Stimulated activated naive CD8-positive, alpha-beta T cell treated with anti-CD3 and anti-CD28 coated beads, Interleukin-15, Interleukin-2, amounts not matched to agents 100 U/mL and 50 U/mL, for 24 hours (primary cell): ENCODE data around the gene OFD1.

ENCODE experiments used
- ATAC-seq: fragments of 150-1000 bp; cut with Tn5 transposase; one replicate; pipeline ENCODE4 v1.10.0; 2021
- DNase-seq: peaks from one replicate; pipeline ENCODE4 v3.0.0; 2021

The OFD1 gene, protein sequence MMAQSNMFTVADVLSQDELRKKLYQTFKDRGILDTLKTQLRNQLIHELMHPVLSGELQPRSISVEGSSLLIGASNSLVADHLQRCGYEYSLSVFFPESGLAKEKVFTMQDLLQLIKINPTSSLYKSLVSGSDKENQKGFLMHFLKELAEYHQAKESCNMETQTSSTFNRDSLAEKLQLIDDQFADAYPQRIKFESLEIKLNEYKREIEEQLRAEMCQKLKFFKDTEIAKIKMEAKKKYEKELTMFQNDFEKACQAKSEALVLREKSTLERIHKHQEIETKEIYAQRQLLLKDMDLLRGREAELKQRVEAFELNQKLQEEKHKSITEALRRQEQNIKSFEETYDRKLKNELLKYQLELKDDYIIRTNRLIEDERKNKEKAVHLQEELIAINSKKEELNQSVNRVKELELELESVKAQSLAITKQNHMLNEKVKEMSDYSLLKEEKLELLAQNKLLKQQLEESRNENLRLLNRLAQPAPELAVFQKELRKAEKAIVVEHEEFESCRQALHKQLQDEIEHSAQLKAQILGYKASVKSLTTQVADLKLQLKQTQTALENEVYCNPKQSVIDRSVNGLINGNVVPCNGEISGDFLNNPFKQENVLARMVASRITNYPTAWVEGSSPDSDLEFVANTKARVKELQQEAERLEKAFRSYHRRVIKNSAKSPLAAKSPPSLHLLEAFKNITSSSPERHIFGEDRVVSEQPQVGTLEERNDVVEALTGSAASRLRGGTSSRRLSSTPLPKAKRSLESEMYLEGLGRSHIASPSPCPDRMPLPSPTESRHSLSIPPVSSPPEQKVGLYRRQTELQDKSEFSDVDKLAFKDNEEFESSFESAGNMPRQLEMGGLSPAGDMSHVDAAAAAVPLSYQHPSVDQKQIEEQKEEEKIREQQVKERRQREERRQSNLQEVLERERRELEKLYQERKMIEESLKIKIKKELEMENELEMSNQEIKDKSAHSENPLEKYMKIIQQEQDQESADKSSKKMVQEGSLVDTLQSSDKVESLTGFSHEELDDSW

DNA sequence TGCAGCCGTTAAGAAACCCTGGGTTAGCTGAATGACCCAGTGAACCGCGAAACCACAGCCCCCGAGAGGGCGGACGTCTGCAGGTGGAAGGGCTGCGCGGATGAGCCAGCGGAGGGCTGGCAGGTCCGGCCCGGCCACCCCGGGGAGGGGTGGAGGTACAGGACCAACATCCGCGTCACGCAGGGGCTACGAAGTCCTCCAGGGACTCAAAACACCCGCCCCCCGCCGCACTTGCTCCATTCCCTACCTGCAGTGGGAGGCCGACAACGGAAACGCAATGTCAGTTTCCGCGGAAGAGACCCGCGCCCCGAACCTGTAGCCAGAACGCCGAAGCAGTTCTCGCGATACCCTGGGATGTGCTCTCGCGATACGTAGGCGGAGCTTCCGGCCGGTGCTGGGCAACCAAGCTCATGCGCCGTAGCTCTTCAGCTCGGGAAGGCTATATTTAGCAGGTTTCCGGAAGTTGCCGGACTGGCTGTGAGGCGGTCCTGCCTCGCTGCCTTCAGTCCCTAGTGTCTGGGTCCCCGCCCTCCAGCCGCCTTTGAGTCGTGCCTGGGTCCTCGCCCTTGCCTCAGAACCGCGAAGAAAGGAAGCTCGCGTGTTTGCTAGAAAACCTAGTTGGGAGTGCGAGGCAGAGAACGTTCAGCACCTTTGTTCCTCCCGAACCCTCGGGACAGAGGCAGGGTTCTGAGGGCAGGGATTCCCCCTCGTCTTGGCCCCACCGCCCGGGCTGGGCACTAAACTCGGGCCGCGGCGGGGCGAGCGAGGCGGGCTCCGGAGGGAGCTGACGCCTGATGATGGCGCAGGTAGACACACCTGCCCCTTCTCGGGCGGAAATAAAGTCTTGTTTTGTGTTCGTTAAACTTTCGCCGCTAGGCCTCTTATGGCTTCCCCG, at the start of gene OFD1, which contains the start of gene TRAPPC2:
TSS of gene OFD1 (plus strand) at position 471 of the 895 bp plus-strand sequence. CDS start at position 795, 324 bp downstream.
TSS of gene TRAPPC2 (minus strand) at position 343 of the 895 bp plus-strand sequence. CDS start 14,657 bp downstream, outside the sequence.
- peak; percentile 85 for DNase-seq
- peak; percentile 98 for ATAC-seq

DNA sequence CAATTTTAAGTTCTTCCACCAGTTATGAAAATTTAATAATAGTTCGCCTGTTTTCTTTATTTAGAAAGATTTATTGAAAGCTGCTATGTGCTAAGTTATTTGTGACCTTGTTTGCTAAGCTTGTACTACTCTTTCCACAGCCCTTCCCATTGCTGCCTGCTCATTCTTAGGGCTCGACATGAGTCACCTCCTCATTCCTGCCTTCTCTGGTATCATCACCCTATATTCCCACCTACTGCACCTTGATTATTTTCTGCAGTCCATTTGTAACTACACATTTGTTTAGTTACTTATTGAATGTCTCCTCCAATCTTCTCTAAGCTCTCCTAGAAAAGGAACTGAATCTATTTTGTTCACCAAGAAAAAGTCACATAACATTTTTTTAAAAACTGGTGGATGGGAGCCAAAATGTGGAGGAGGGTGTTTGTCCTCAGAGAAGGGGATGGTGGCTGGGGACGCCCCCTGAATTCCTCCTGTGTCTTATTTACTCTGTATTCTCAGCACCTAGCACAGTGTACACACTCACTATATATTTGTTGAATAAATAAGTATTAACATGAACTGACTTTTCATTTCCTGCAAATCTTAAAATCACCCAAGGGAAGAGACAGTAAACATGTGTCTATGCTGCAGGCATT, 49.3 kb upstream of the OFD1 start:
- no peak for ATAC-seq

DNA sequence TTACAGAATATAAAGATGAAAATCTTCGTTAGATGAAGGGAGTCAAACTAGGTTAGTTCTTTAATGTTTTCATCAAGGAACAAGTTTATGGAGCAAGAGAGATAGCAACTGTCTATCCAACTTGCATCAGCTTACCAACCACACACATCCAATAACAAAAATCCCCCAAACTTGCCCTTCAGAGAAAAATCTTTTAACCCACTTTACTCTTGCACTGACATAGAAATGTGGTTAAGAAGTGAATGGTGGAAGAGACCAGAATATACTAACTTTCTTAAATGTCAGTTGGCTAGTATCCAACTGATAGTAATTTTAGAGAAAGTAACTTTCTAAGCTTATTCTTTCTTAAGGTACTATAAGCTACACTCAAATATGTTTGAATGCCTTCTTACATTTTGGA, 47.3 kb upstream of the OFD1 start:
- ATAC-seq: peak; percentile 21
- DNase-seq: no peak

More for the DNA sequence above, 49.3 kb upstream of the OFD1 start:
- no peak for DNase-seq

DNA sequence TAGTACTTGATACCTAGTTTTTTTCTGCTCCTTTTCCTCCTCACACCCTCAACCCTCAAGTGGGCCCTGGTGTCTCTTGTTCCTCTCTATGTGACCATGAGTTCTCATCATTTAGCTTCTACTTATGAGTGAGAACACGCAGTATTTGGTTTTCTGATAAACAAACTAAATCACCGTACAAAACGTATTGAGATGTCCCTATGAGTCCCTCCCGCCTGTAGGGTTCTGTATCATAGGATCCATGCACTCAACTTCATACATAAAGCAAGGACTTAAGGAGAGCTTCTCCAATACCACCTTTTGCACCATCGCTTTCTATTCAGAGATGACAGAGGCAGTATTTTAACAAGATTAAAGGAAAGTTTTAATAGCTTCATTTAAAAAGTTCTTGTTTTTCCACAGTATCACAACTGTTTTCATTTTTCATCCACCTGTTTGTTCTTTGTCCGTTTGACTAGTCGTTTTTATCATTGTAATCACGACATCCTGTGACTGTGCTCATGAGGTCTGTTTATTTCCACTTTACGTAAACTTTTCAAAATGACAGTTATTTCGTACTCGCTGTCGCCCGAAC, 46.1 kb upstream of the OFD1 start:
- DNase-seq: no peak
- peak; percentile 21 for ATAC-seq

DNA sequence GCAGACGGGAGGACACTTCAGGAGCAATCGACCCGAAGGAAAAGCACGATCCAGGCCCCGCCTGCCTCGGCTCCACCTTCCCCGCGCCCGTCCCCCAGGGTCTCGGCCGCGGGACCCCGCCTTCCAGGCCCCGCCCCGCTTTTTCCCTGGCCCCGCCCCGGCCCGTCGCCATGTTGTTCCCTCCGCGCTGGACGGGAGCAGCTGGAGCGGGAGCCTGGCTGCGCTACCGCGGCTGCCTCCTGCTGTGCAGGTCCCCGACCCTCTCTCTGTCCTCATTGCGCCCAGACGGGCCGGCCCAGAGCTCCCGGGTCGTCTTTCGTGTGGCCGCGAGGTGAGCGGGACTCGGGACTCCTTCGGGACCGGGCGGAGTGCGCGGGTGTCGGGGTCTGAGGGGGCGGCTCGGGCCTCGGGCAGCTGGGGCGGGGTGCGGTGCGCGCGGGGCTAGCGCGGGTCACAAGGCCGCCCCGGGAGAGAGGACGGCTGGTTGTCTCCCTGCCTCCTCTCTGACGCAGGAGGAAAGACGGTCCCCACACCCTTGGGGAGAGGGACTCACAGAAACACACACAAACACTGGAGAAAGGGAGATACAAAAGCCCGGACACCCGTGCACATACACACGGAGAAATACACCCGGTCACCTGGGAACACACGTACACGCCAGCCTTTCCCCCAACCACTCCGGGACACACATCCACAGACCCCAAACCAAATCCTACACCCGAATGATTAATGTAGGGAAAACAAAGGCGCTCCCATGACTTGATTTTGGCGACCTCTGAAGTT, 45.4 kb upstream of the OFD1 start, which contains the start of gene RAB9A:
TSS of gene RAB9A (plus strand) at position 171 of the 783 bp plus-strand sequence. CDS start 19,619 bp downstream, outside the sequence.
- ATAC-seq: peak; percentile 86
- DNase-seq: peak; percentile 88

DNA sequence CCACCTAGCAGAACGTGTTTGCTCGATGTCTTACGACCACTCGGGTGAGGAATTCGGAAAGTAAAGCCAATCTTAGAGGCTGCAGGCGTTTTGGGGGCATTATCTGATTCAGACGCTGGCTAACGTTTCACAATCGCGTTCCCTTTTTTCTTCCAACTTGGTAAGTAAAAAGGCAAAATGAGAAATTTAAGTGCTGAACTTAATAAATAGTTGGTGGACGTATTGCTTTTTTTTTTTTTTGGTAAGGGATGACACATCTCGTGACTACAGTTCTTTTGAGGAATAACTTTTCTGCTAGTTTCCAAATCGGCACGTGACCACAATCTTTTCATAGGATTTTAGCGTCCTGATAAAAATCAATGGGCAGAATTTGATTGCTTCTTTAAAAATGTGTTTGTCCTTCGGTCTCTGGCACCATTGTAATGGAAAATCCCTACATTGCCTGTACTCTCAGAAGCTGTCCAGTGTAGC, 44.8 kb upstream of the OFD1 start:
- ATAC-seq (no peak), DNase-seq (no peak)

DNA sequence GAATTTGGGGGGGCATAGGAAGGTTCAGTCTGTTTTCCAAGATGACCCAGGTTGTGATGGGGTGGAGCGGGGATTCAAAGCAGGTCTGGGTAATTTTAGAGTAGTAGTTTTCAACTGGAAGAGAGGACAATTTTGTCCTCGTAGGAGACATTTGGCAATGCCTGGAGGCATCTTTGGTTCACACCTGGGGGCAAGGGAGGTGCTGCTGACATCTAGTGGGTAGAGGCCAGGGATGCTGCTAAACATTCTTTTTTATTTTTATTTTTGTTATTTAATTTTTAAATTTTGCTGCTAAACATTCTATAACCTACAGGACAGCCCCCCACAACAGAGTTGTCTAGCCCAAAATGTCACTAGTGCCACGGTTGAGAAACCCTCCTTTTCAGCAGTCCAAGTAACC, 43.7 kb upstream of the OFD1 start:
- DNase-seq (no peak), ATAC-seq (no peak)

DNA sequence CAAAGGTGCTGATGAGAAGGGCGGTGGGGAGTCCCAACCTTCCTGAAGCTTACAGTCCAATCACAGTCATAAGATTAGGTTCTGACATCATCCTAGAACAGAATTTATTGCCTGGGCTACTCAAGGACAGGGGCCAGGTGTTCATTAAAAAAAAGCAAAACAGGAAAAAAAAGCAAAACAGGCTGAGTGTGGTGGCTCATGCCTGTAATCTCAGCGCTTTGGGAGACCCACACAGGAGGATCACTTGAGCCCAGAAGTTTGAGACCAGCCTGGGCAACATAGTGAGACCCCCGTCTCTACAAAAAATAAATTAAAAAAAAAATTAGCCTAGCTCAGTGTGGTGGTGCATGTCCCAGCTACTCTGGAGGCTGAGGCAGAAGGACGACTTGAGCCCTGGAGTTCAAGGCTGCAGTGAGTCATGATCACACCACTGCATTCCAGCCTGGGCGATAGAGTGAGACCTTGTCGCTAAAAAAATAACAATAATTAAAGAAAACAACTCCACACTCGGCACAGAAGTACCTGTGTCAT, 42.6 kb upstream of the OFD1 start:
- DNase-seq (no peak), ATAC-seq (no peak)

DNA sequence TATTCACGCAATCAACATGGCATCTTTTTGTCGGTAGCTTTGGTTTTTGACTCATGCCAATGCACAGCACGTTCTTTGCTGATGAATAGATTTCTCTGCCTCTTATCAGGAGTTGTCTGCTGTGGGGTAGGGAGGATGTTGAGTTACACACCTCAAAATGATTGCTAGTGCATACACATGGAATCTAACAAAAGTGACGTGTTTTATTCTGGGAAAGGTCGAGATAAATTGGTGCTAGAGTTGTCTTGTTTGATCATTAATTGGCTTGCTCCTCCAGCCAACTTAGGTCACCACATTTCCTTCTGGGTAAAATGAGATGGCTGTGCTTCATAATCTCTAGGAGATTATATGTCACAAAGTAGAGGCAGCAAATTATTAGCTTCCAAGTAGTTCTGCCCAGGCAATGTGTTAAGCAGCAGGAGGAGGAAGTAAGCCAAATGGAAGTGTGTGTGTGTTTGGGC, 41.7 kb upstream of the OFD1 start:
- ATAC-seq (no peak), DNase-seq (no peak)

DNA sequence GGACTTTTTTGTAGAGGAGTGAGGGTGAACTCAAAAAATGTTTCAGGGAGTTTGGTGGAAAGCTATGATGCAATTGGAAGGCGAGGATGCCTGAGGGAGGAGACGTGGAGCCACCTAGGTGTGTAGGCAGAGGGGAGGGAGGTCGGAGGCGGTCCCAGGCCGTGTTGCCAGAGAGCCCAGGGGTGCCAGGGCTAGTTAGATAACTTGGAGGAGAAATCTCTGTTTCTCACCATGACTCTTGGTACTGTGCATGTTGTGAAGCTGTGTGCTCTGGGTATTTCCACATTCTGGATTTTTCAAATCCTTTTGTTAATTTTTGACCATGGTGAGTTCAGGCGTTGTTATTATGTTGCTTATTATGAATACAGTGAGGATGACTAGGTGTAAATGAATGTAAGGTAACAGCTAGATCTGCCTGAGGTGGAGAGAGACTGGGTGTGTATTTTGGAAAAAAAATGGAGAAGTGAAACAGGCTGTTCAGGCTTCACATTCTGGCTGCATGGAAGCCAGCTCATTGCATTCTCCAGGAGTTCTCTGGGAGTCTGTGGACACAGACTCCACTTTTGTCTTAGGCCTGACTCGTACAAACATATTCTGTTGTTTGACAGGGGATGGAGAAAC, 41.1 kb upstream of the OFD1 start:
- no peak for ATAC-seq
- DNase-seq: no peak

DNA sequence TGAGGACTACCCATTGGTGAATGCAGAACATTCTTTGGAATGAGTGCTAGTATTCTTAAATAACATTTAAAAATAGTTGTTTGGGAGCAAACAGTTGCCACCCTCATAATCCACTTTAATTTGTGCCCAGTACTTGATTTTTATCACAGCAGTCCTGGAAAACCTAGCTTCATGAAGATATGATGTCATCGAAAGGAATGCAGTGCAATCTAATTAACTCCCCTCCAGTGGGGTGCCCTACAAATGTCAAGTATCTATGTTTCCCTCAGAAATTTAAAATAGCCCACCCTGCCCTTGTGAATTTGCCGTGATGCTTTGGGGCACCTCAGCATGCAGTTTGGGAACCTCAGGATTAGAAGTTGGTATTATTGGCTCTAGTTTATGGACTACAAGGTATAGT, 40.2 kb upstream of the OFD1 start:
- DNase-seq (no peak), ATAC-seq (no peak)

DNA sequence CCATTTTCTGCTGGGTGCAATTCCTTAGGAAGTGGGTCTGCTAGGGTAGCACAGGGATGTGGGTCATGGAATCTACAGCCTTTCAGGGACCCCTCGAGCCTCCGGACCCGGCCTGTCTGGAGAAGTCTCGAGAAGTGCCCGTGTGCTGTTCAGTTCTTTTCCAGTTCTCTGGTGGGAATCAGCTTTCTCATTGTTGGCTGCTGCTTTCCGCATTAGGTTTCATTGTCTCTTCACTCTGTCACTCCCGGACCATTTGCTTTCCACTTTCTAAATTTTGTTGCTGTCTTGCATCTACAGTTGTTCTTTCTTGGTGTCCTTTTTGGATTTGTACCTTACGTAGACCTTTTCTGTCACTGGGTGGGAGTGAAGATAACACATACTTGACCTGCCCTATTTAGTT, 39.6 kb upstream of the OFD1 start:
- no peak for DNase-seq
- ATAC-seq: no peak

DNA sequence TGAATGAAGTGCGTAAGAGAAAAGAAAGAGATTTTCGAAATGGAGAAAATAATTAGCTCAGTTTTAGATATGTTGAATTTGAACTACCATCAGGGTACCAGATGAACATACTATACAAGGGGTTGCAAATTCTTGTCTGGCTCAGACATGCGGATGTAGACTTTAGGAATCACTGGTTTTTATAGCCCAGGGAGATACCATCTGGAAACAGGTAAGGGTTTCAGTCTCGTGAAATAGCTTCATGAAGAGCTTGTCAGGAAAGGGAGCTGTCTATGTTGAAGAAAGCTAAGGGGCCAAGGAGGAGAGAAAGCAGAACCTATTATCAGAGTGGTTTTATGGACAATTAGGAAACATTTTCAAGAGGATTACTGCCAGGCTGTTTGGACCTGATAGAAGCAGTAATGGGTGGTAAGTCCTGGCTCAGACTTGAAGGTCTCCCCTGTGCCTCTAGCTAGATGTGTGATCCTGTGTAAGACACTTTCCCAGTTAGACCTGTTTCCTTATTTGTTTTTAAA, 38.9 kb upstream of the OFD1 start:
- no peak for ATAC-seq

DNA sequence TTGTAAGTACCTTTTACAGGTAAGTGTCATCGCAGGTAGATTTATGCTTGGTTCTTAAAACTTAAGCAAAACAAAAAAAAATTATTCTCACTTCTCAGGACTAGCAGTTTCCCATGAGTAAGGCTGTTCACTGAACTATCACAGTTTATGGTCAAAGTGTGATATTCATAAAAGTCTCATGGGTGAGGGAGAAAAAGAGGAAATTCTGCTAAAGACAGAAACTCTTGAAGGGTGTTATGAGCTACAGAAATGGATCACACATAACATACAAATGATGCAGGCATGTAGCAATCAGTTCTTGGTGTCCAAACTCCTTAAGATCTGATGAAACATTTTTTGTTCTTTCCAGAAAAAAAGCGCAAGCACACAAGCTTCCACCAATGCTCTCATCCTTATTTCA, 37.1 kb upstream of the OFD1 start:
- DNase-seq (no peak), ATAC-seq (peak; percentile 32)

More for the DNA sequence above, 38.9 kb upstream of the OFD1 start:
- DNase-seq: no peak

DNA sequence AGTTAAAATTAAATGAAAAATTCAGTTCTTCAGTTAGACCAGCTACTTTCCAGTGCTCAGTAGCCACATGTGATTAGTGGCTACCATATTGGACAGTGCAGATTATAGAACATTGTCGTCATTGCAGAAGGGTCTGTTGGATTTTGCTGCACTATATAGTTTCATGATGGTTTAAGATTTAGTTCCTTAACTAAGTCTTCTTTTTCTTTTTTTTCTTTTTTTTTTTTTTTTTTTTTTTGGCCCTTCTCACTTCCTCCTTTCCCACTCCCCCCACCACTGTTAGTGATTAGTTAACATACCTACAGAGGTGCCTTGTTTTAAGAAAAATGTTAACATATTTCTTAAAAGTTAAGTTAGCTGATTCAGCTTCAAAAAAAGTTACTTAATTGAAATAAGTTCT, 36.6 kb upstream of the OFD1 start:
- ATAC-seq: no peak
- DNase-seq: no peak

DNA sequence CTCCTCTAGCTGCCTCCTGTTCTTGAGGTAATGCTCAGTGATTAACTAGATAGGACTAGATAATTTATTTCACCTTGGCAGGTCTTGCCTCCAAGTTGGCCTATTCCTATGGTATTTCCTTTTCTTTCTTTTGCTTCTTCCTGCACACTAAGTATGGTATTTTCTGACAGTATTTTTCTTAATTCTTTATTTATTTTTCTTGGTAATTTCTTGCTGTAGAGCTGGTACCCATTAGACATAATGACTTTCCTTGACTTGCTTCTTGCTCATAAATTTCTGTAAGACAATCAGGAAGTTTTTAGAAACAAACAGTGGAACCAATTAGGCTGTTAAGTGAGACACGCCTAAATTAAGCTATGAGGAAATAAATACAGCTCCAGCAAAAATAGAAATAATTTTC, 36.1 kb upstream of the OFD1 start:
- no peak for ATAC-seq
- DNase-seq: no peak

DNA sequence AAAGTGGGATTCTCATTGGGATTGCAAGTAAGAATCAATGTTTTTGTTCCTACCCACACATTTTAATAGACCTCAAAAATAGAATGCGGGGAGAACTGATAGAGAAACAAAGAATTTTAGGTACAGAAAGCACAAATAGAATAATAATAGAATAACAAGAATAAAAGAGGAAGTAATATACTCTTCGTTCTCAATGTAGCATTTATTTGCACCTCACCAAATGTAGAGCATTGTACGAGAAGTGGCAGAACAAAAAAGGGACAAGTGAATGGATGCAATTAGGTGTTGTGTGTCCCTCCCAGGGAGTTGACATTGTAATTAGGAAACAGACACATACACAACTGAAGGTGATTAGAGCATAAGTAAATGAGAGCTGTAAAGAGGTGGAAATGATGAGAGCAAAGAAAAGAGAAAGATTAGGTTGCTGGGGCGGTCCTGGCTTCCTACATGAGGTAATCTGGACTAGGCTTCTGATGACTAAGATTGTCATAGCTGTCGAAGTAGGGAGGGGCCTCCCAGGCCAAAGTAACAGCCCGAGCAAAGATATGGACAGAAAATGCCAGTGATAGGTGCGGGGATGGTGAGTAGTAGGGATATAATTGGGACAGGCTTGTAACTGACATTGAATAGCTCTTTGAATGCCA, 35.2 kb upstream of the OFD1 start:
- DNase-seq: no peak
- peak; percentile 46 for ATAC-seq

DNA sequence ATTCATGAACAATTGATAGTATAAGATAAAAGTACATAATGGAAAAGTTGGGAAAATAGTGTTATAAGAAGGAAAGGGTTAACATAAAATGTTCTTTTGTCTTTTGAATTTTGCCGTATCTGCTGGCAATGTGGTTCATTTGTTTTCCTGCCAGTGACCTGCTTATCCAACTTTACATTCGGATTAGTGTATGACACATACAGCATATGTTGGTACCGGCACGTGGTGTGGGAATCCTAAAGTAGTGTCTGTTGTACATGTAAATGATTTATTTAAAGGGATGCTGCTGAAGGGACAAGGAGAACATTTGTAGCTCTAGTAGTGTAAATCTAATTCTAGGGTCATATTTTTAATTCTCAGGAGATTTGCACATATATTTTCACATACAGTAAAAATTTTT, 34.2 kb upstream of the OFD1 start:
- no peak for ATAC-seq
- no peak for DNase-seq
